ENCODE results near the gene LRRC2. TPM values are rescaled to one million over a fixed set of nuclear protein-coding genes. Genes with fewer than 3 reads are reported as not detected.

Gene LRRC2
- total and polyA plus RNA-seq, 9 of the 15 experiments (the other 6 are each of a cell fraction or from before 2014, with no cell fraction given), result 0.01 to 0.04 (median 0.03) TPM; not detected in 5

GRCh38 chr3:46609944-46610722, 44.0 kb upstream of the LRRC2 start:
- Histone ChIP-seq H2AFZ (ENCODE audit: low read depth, low read length) (no peak overlapping the region), H3K9ac (ENCODE audit: insufficient read depth in 1 of 2, low read depth in 2 of 2, low read length in 2 of 2) (no peak overlapping the region), H3K4me3 (no peak overlapping the region), H3K9me1 (ENCODE audit: control insufficient read depth, insufficient read depth, low read length) (no peaks in the 10 kb centered on the region), H3K9me3 (replicated peaks; ENCODE audit: control insufficient read depth, insufficient read depth, low read depth, low read length) (no peaks in the 10 kb centered on the region), H3K79me2 (ENCODE audit: control insufficient read depth, insufficient read depth, low read length) (no peaks in the 10 kb centered on the region), H3K27me3 (ENCODE audit: control insufficient read depth in 2 of 2, insufficient read depth in 2 of 2, low read length in 2 of 2) (peaks cover 38 to 48% of the 10 kb centered on the region in 2 experiments), H3K4me1 (replicated peaks in 1 of 2; ENCODE audit: control insufficient read depth in 2 of 2, insufficient read depth in 2 of 2, low read length in 2 of 2) (no peaks in the 10 kb centered on the region), H3K36me3 (ENCODE audit: control insufficient read depth, insufficient read depth, low read length) (no peaks in the 10 kb centered on the region), H4K20me1 (replicated peaks; ENCODE audit: control insufficient read depth, insufficient read depth, low read length) (no peaks in the 10 kb centered on the region), H3K4me2 (ENCODE audit: insufficient read depth, low read length) (no peak overlapping the region), H3K27ac (ENCODE audit: extremely low read depth, low read depth, low read length) (no peak overlapping the region)
- ATAC-seq (no peak), DNase-seq (ENCODE audit: extremely low read depth in 1 of 4, low spot score in 3 of 4) (no peak), FAIRE-seq (no peak)
- CTCF ChIA-PET (ENCODE audit: low intra/inter-chr PET ratio), result no interaction called here
- in situ Hi-C loops (cut with MboI), result no loop called here
- 2% methylated on average over 12 of the region's 12 CpGs for WGBS (ENCODE audit: insufficient coverage, low coverage, missing lambda C conversion rate)
- intact Hi-C loops (cut with micrococcal nuclease), result no loop called here
- POLR2A ChIA-PET, result interaction anchor here (0.8 to 1.1 kb wide), 2 partner anchors 10 to 26 kb away, joined by 3 read pairs; no protein-coding TSS in a partner anchor
- BruUV-seq (replicated peaks), result no TSS peak
- TF ChIP-seq ZNF592 (IDR thresholded peaks at IDR 0.05) (no peak), CEBPG (CRISPR knock-in tag; IDR thresholded peaks at IDR 0.05) (no peak), CEBPG (tag; conservative IDR thresholded peaks at IDR 0.05 in 1 of 2, IDR thresholded peaks at IDR 0.05 in 1 of 2) (peak; percentile 75 to 82), CHAMP1 (IDR thresholded peaks at IDR 0.05) (no peak), CREBBP (IDR thresholded peaks at IDR 0.05; ENCODE audit: low read depth, low read length) (no peak), ATF7 (IDR thresholded peaks at IDR 0.05) (no peak), MCM7 (IDR thresholded peaks at IDR 0.05) (no peak), STAT6 (CRISPR knock-in tag; IDR thresholded peaks at IDR 0.05) (no peak), KDM2B (CRISPR knock-in tag; IDR thresholded peaks at IDR 0.05) (no peak), MECOM (CRISPR knock-in tag; IDR thresholded peaks at IDR 0.05) (no peak), MITF (IDR thresholded peaks at IDR 0.05) (no peak)
